Activated T-helper 1 cell treated with anti-CD3 and anti-CD28 coated beads, Interleukin-2, amount 50 U/mL, for 16 hours (primary cell): Measurements from ENCODE around the gene ERBIN.
"Not testable (repeated sequence)": the region's sequence is repeated elsewhere in the genome, so short reads cannot be mapped to it uniquely, and the experiment has no call there.

Experiments
- DNase-seq, 2 donors: peaks; one replicate each; pipeline ENCODE4 v3.0.0-alpha.2; 2020; ENCODE audit warnings: low read depth in 1 of 2, low spot score in 1 of 2

The ERBIN gene

GRCh38 chr5:65955746-65956145, 29.4 kb downstream of the ERBIN start:
- no peak for DNase-seq

- DNase-seq = not testable (repeated sequence)
These were observed 31.3 kb downstream of the ERBIN start for GRCh38 chr5:65957703-65958102.

- DNase-seq = no peak
These were observed 35.3 kb downstream of the ERBIN start for GRCh38 chr5:65961633-65962032.

- DNase-seq = no peak
These were observed 41.1 kb downstream of the ERBIN start for GRCh38 chr5:65967288-65968066.

GRCh38 chr5:65969539-65970393, 43.4 kb downstream of the ERBIN start:
- no peak for DNase-seq

- DNase-seq = no peak
These were observed 44.3 kb downstream of the ERBIN start for GRCh38 chr5:65970481-65971367.

GRCh38 chr5:65971643-65972042, 45.3 kb downstream of the ERBIN start:
- no peak for DNase-seq

- not testable (repeated sequence) for DNase-seq
These were observed 46.5 kb downstream of the ERBIN start for GRCh38 chr5:65972896-65973295.

GRCh38 chr5:65978251-65978650, 51.9 kb downstream of the ERBIN start:
- no peak for DNase-seq

- DNase-seq = no peak
These were observed 55.2 kb downstream of the ERBIN start for GRCh38 chr5:65981548-65981947.

GRCh38 chr5:65981969-65982619, 55.7 kb downstream of the ERBIN start:
- DNase-seq = no peak

GRCh38 chr5:65982635-65983034, 56.3 kb downstream of the ERBIN start:
- DNase-seq = no peak

GRCh38 chr5:65984098-65984885, 57.9 kb downstream of the ERBIN start:
- no peak for DNase-seq

- no peak for DNase-seq
These were observed 59.7 kb downstream of the ERBIN start for GRCh38 chr5:65986050-65986451.

GRCh38 chr5:65986796-65987195, 60.4 kb downstream of the ERBIN start:
- no peak for DNase-seq

GRCh38 chr5:65987982-65988381, 61.6 kb downstream of the ERBIN start:
- no peak for DNase-seq

GRCh38 chr5:65989158-65989557, 62.8 kb downstream of the ERBIN start:
- no peak for DNase-seq

GRCh38 chr5:65992630-65993029, 66.3 kb downstream of the ERBIN start:
- no peak for DNase-seq

GRCh38 chr5:65994117-65994786, 67.9 kb downstream of the ERBIN start:
- DNase-seq = no peak
